ENCODE data around the gene RALB.

RALB gene

GRCh38 chr2:120269076-120269744 is 16.6 kb downstream of the RALB start:
- DNase-seq, result no peak

GRCh38 chr2:120269816-120270215 is 17.2 kb downstream of the RALB start:
- no peak for DNase-seq

- DNase-seq, result no peak
Observed at GRCh38 chr2:120271711-120272379, 19.2 kb downstream of the RALB start.

GRCh38 chr2:120272763-120273481 is 20.3 kb downstream of the RALB start:
- DNase-seq, result no peak

GRCh38 chr2:120275617-120276400 is 23.2 kb downstream of the RALB start:
- no peak for DNase-seq

GRCh38 chr2:120277505-120278205 is 25.0 kb downstream of the RALB start:
- no peak for DNase-seq

GRCh38 chr2:120278901-120279300 is 26.2 kb downstream of the RALB start:
- no peak for DNase-seq

GRCh38 chr2:120279708-120280107 is 27.1 kb downstream of the RALB start:
- DNase-seq, result no peak

GRCh38 chr2:120283649-120284048 is 31.0 kb downstream of the RALB start:
- no peak for DNase-seq

- DNase-seq, result no peak
Observed at GRCh38 chr2:120285056-120285455, 32.4 kb downstream of the RALB start.

- DNase-seq, result no peak
Observed at GRCh38 chr2:120287183-120288015, 34.7 kb downstream of the RALB start.

- no peak for DNase-seq
Observed at GRCh38 chr2:120288016-120288373, 35.3 kb downstream of the RALB start.

- DNase-seq, result no peak
Observed at GRCh38 chr2:120289221-120289906, 36.7 kb downstream of the RALB start.

- DNase-seq, result no peak
Observed at GRCh38 chr2:120290737-120291136, 38.1 kb downstream of the RALB start.

- no peak for DNase-seq
Observed at GRCh38 chr2:120291401-120292311, 39.0 kb downstream of the RALB start.

GRCh38 chr2:120293096-120294007 is 40.7 kb downstream of the RALB start:
- no peak for DNase-seq

GRCh38 chr2:120294008-120294340 is 41.3 kb downstream of the RALB start:
- no peak for DNase-seq

GRCh38 chr2:120298173-120298835 is 45.7 kb downstream of the RALB start:
- no peak for DNase-seq

Measured in NCI-H2029 treated with DMSO at 0.1 percent for 48 hours (cell line).